HepG2 (cell line): ENCODE results near the gene RABIF. TPM values are rescaled to one million over a fixed set of nuclear protein-coding genes. Genes with fewer than 3 reads are reported as not detected.

Experiments
- PHF21A ChIP-seq: sonication (generic); formaldehyde crosslinking; IDR thresholded peaks from 2 replicates; pipeline ENCODE4 v1.5.0; 2020; ENCODE audit warnings: mild to moderate bottlenecking, missing genetic modification reagents
- polyA plus RNA-seq, 8 experiments: library from polyadenylated mRNA; depleted of rRNA in 3 of 8; stranded (reverse) in 7 of 8; unstranded in 1 of 8; fragments of >200 nt; fragmentation: Illumina TruSeq in 4 of 8; extraction: Trizol in 4 of 8; gene quantifications; 2 replicates each; pipeline versions ENCODE4 v1.2.1 to v1.2.3, GENCODE V29; 2011 to 2016; ENCODE audit warnings: low read depth in 4 of 8, missing spikeins in 1 of 8, mixed read lengths in 1 of 8; ENCODE audit not compliant: insufficient read depth in 1 of 8
- total RNA-seq, 5 experiments: library from RNA; depleted of rRNA; stranded (reverse); fragments of >200 nt; fragmentation: Illumina TruSeq; extraction: Trizol; gene quantifications; 2 replicates each; pipeline ENCODE4 v1.2.3, GENCODE V29; 2016; ENCODE audit warnings: low read depth in 1 of 5
- TF ChIP-seq, protein P1 (sequence below): sonication (generic); formaldehyde crosslinking; IDR thresholded peaks from 2 replicates; pipeline ENCODE4 v1.5.0; 2020; ENCODE audit warnings: mild to moderate bottlenecking, missing genetic modification reagents, borderline replicate concordance
- TF ChIP-seq, protein P2 (sequence below): sonication (generic); formaldehyde crosslinking; IDR thresholded peaks from 2 replicates; pipeline ENCODE4 v1.5.1; 2020; ENCODE audit warnings: missing genetic modification reagents, mild to moderate bottlenecking, borderline replicate concordance
- TF ChIP-seq, protein P3 (sequence below): sonication (generic); formaldehyde crosslinking; conservative IDR thresholded peaks from 2 replicates; pipeline ENCODE4 v1.8.1; 2023; ENCODE audit warnings: missing genetic modification reagents
- TF ChIP-seq, protein P4 (sequence below): IDR thresholded peaks from 2 replicates; pipeline ENCODE4 v1.6.1; 2016; ENCODE audit warnings: missing biosample characterization, missing genetic modification reagents, low read depth
- TF ChIP-seq, protein P5 (sequence below): sonication (generic); formaldehyde crosslinking; IDR thresholded peaks from 2 replicates; pipeline ENCODE4 v1.5.1; 2020; ENCODE audit warnings: mild to moderate bottlenecking, missing genetic modification reagents, moderate library complexity

RABIF gene
- total and polyA plus RNA-seq, 2 of the 13 experiments (the other 11 are each of a cell fraction or from before 2014, with no cell fraction given): 7.6 to 8.3 TPM

DNA sequence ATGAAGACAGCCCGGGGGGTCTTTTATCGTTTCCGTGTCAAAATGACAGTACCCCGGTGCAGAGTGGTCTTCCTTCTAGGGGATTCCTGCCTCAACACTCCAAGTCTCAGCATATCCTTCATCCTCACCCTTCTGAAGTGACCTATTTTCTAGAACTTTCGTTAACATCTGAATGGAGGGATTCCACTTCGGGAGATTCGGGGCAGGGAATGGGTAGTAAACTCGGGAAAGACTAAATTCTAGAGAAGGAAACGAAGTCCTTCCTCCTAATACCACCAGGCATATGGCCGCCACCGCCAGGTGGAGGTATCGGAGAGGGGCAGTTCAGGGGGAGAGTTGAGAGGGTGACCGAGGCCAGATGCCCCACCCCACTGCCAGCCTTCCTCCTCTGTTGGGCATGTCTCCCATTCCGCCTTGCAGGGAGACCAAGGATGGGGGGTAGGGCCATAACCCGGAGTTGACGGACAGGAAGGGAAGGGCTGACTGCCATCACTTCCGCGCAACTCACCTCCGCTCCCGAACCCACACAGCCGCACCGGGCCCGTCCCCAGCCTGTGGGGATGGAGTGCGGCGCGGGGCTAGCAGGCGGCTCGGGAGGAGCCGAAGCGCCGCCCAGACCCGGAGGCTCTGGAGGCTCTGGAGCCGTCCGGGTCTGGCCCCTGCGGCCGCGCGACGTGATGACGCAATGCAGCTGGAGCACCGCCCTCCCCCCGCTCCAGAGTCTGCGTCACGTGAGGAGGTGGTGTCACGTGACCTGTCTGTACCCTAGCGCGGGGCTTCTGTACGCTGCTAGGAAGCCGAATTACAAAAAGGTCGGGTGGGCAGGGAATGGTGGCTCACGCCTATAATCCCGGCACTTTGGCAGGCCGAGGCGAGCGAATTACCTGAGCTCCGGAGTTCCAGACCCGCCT, 37.9 kb upstream of the RABIF start, which contains the start of gene KLHL12 (continued):
- TF ChIP-seq, protein P1, sequence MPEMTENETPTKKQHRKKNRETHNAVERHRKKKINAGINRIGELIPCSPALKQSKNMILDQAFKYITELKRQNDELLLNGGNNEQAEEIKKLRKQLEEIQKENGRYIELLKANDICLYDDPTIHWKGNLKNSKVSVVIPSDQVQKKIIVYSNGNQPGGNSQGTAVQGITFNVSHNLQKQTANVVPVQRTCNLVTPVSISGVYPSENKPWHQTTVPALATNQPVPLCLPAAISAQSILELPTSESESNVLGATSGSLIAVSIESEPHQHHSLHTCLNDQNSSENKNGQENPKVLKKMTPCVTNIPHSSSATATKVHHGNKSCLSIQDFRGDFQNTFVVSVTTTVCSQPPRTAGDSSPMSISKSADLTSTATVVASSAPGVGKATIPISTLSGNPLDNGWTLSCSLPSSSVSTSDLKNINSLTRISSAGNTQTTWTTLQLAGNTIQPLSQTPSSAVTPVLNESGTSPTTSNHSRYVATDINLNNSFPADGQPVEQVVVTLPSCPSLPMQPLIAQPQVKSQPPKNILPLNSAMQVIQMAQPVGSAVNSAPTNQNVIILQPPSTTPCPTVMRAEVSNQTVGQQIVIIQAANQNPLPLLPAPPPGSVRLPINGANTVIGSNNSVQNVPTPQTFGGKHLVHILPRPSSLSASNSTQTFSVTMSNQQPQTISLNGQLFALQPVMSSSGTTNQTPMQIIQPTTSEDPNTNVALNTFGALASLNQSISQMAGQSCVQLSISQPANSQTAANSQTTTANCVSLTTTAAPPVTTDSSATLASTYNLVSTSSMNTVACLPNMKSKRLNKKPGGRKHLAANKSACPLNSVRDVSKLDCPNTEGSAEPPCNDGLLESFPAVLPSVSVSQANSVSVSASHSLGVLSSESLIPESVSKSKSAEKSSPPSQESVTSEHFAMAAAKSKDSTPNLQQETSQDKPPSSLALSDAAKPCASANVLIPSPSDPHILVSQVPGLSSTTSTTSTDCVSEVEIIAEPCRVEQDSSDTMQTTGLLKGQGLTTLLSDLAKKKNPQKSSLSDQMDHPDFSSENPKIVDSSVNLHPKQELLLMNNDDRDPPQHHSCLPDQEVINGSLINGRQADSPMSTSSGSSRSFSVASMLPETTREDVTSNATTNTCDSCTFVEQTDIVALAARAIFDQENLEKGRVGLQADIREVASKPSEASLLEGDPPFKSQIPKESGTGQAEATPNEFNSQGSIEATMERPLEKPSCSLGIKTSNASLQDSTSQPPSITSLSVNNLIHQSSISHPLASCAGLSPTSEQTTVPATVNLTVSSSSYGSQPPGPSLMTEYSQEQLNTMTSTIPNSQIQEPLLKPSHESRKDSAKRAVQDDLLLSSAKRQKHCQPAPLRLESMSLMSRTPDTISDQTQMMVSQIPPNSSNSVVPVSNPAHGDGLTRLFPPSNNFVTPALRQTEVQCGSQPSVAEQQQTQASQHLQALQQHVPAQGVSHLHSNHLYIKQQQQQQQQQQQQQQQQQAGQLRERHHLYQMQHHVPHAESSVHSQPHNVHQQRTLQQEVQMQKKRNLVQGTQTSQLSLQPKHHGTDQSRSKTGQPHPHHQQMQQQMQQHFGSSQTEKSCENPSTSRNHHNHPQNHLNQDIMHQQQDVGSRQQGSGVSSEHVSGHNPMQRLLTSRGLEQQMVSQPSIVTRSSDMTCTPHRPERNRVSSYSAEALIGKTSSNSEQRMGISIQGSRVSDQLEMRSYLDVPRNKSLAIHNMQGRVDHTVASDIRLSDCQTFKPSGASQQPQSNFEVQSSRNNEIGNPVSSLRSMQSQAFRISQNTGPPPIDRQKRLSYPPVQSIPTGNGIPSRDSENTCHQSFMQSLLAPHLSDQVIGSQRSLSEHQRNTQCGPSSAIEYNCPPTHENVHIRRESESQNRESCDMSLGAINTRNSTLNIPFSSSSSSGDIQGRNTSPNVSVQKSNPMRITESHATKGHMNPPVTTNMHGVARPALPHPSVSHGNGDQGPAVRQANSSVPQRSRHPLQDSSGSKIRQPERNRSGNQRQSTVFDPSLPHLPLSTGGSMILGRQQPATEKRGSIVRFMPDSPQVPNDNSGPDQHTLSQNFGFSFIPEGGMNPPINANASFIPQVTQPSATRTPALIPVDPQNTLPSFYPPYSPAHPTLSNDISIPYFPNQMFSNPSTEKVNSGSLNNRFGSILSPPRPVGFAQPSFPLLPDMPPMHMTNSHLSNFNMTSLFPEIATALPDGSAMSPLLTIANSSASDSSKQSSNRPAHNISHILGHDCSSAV (CRISPR knock-in tag): no peak
- TF ChIP-seq, protein P2, sequence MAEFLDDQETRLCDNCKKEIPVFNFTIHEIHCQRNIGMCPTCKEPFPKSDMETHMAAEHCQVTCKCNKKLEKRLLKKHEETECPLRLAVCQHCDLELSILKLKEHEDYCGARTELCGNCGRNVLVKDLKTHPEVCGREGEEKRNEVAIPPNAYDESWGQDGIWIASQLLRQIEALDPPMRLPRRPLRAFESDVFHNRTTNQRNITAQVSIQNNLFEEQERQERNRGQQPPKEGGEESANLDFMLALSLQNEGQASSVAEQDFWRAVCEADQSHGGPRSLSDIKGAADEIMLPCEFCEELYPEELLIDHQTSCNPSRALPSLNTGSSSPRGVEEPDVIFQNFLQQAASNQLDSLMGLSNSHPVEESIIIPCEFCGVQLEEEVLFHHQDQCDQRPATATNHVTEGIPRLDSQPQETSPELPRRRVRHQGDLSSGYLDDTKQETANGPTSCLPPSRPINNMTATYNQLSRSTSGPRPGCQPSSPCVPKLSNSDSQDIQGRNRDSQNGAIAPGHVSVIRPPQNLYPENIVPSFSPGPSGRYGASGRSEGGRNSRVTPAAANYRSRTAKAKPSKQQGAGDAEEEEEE (CRISPR knock-in tag): no peak
- TF ChIP-seq, protein P3, sequence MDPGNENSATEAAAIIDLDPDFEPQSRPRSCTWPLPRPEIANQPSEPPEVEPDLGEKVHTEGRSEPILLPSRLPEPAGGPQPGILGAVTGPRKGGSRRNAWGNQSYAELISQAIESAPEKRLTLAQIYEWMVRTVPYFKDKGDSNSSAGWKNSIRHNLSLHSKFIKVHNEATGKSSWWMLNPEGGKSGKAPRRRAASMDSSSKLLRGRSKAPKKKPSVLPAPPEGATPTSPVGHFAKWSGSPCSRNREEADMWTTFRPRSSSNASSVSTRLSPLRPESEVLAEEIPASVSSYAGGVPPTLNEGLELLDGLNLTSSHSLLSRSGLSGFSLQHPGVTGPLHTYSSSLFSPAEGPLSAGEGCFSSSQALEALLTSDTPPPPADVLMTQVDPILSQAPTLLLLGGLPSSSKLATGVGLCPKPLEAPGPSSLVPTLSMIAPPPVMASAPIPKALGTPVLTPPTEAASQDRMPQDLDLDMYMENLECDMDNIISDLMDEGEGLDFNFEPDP (CRISPR knock-in tag): no peak
- TF ChIP-seq, protein P4, sequence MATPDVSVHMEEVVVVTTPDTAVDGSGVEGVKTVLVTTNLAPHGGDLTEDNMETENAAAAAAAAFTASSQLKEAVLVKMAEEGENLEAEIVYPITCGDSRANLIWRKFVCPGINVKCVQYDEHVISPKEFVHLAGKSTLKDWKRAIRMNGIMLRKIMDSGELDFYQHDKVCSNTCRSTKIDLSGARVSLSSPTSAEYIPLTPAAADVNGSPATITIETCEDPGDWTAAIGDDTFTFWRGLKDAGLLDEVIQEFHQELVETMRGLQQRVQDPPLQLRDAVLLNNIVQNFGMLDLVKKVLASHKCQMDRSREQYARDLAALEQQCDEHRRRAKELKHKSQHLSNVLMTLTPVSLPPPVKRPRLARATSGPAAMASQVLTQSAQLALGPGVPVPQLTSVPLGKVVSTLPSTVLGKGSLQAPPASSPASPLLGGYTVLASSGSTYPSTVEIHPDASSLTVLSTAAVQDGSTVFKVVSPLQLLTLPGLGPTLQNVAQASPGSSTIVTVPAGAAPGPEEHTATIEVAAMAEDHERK (CRISPR knock-in tag): peak; percentile 82
- TF ChIP-seq, protein P5, sequence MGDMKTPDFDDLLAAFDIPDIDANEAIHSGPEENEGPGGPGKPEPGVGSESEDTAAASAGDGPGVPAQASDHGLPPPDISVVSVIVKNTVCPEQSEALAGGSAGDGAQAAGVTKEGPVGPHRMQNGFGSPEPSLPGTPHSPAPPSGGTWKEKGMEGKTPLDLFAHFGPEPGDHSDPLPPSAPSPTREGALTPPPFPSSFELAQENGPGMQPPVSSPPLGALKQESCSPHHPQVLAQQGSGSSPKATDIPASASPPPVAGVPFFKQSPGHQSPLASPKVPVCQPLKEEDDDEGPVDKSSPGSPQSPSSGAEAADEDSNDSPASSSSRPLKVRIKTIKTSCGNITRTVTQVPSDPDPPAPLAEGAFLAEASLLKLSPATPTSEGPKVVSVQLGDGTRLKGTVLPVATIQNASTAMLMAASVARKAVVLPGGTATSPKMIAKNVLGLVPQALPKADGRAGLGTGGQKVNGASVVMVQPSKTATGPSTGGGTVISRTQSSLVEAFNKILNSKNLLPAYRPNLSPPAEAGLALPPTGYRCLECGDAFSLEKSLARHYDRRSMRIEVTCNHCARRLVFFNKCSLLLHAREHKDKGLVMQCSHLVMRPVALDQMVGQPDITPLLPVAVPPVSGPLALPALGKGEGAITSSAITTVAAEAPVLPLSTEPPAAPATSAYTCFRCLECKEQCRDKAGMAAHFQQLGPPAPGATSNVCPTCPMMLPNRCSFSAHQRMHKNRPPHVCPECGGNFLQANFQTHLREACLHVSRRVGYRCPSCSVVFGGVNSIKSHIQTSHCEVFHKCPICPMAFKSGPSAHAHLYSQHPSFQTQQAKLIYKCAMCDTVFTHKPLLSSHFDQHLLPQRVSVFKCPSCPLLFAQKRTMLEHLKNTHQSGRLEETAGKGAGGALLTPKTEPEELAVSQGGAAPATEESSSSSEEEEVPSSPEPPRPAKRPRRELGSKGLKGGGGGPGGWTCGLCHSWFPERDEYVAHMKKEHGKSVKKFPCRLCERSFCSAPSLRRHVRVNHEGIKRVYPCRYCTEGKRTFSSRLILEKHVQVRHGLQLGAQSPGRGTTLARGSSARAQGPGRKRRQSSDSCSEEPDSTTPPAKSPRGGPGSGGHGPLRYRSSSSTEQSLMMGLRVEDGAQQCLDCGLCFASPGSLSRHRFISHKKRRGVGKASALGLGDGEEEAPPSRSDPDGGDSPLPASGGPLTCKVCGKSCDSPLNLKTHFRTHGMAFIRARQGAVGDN (CRISPR knock-in tag): peak; percentile 91
- TF ChIP-seq PHF21A (CRISPR knock-in tag): peak; percentile 87
